NCI-H2171 treated with DMSO at 0.1 percent for 48 hours (cell line): ENCODE measurements around the gene KLHL29.

ENCODE experiments used
- DNase-seq: peaks from one replicate; lab custom pipeline; 2025; lab: John Stamatoyannopoulos, UW

KLHL29 gene

GRCh38 chr2:23550553-23550952, 165.6 kb downstream of the KLHL29 start:
- DNase-seq, result no peak

GRCh38 chr2:23551875-23552274, 166.9 kb downstream of the KLHL29 start:
- no peak for DNase-seq

DNA sequence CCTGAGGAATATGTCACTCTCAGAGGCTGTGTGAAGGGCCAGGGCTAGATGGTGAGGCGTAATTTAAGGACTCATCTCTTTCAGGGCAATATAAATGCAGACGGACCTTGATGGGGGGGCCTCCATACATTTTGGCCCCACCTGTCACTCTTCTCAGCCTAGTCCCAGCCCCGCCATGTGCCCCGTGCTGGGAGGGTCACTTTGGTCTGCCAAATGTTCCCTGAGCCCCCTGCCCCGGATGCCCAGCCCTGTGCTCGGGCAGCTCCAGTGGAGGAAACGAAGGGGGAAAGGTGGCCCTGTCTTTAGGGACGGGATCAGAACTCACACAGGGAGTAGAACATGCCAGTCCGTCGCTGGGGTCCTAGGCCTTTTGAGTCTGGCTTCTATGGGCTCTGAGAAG, 168.6 kb downstream of the KLHL29 start:
- no peak for DNase-seq

DNA sequence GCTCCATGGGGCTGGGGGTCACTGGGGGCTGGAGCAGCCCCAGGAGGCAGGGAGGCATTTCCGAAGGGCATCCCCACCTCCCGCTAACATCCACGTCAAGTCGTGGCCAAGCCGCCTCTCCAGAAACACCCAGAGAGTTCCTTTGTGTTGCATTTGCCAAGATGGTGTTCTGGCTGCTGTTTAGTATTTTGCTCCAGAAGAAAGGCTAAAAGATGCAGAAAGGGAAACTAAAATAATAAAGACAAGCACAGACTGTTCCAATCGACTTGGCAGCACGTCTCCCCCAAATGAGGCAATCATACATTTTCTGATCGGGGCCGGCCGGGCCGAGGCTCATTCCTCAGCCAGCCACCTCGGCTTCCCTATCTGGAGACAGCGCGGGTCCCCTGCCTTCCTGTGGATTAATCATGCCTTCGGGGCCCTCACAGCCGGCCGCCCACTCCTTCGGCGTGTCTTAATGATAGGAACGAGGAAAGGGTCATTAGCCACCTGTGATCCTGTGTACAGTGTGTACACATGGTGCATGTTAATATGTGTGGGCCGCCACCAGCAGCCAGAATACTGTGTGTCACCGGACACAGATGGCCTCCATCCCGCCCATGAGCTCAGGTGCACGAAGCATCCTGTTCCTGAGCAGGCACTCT, 169.2 kb downstream of the KLHL29 start:
- no peak for DNase-seq

- no peak for DNase-seq
Observed at GRCh38 chr2:23555944-23556343, 171.0 kb downstream of the KLHL29 start.

DNA sequence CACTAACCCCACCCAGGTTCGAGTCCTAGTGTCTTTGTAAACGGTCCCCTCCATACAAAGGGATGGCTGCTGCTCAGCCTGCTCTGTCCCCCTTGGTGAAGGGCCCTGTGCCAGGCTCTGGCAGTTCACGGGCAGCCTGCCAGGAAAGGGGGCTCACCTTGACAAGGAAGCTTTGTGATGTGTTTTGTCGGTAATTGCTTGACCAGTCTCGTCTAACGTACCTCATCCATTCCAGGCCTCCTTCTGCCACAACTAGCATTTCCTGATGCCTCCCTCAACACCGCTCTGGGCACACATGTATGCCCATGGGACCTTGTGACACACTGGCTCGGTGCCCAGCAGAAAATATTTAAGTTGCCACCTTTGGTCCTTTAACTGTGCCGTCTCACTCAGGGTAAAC, 171.9 kb downstream of the KLHL29 start:
- peak; percentile 43 for DNase-seq

- no peak for DNase-seq
Observed at GRCh38 chr2:23557455-23557854, 172.5 kb downstream of the KLHL29 start.

DNA sequence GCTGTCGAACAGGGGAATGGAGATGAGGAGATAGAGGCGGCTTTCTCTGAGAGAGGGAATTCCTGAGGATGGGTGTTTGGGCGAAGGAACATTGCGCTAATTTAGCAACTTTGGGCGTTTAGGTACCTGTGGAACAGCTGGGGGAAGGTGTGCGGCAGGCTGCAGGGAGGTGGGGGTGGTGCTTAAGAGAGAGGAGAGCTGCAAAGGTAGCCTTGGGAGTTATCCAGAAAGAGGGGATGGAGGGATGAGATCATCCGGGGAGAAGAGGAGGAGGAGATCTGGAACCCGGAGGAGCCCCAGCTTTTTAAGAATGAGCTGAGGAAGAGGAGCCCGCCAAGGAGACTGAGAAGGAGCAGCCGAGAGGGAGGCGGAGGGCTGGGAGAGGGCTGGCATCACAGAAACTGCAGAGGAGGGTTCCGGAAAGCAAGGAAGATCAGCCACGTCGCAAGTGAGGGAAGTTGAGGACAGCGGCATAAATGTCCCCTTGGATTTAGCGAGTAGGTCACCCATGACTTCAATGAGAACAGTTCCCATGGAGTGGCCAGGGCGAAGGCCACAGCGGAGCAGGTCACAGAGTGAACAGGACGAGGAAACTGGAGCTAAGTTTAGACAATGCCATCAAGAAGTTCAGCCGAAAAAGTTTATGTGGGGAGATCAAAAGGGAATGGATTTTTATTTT, 174.7 kb downstream of the KLHL29 start:
- DNase-seq, result no peak

DNA sequence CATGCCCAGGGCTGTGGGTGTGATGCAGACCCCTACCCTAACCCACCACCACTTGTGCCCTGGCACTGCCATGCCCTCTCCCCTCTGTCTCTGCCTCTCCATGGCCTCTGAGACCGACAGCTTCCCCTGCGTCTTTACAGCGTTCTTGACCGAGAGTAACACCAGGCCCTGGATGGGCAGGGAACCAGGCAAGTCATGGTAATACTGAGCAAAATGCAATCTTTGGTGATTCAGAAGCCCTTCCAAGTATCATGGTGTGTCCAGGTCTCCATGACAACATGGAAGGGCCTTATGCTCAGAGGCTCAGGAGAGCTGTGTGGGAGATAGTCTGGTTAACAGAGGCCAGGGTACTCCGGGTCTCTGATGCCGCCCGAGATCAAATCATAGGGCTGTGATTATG, 176.1 kb downstream of the KLHL29 start:
- no peak for DNase-seq

DNA sequence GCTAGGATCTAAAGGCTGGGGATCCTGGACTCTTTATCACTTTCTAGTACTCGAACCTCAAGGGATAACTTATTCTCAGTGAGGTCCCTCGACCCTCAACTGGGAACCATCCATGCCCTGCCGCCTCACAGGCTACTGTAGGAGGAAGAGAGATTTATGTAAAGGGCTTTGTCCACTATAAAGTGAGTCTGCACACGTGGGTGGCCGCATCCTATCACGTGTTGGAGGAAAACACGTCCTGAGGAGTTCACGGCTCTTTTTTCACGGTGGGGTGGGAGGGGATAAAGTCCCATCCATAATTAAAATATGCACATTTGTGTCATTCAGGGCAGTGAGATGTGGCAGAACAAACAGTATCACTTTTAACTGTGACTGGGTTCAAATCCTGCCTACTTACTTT, 176.6 kb downstream of the KLHL29 start:
- no peak for DNase-seq

GRCh38 chr2:23562143-23562542, 177.2 kb downstream of the KLHL29 start:
- DNase-seq, result no peak

GRCh38 chr2:23563151-23563550, 178.2 kb downstream of the KLHL29 start:
- DNase-seq, result no peak

- peak; percentile 13 for DNase-seq
Observed at GRCh38 chr2:23563673-23564614, 179.0 kb downstream of the KLHL29 start.

- DNase-seq, result no peak
Observed at GRCh38 chr2:23564615-23564960, 179.6 kb downstream of the KLHL29 start.

GRCh38 chr2:23565374-23565773, 180.4 kb downstream of the KLHL29 start:
- no peak for DNase-seq

DNA sequence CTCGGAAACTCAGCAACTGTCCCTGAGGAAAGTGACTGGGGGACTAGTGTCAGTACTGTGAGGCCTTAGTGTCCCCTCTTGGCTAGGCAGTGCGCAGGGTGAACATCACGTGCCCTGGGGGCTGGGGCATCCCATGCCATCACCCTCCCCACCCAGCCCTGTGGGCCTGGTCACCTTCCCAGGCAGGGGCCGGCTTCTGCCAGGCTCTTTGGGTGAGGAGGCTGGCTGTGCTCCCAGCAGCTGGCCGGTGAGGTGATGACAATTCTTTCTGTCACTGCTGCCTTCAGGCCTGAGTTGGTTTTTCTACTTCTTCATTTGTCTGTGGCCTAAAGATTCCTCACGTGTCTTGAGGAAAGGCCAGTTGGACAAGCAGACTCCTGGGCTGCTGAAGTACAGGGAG, 180.8 kb downstream of the KLHL29 start:
- DNase-seq, result no peak

GRCh38 chr2:23566241-23567142, 181.5 kb downstream of the KLHL29 start:
- DNase-seq, result peak; percentile 22

- DNase-seq, result no peak
Observed at GRCh38 chr2:23567161-23567756, 182.3 kb downstream of the KLHL29 start.

DNA sequence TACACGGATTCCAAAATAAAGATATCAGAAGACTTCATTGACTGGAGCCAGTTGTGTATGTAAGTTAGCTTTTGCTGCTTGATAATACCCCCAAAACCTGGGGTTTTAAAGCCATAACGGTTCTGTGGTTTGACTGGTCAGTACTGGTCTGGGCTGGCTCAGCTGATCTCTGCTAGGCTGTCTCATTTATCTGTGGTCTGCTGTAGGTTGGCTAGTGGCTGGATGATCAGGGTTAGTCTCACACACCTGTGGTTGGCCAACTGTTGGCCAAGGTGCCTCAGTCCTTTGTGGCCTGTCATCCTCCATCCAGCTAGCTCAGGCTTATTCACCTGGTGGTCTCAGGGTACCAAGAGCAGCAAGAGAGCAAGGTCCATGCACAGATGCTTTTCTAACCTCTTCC, 183.2 kb downstream of the KLHL29 start:
- no peak for DNase-seq

DNA sequence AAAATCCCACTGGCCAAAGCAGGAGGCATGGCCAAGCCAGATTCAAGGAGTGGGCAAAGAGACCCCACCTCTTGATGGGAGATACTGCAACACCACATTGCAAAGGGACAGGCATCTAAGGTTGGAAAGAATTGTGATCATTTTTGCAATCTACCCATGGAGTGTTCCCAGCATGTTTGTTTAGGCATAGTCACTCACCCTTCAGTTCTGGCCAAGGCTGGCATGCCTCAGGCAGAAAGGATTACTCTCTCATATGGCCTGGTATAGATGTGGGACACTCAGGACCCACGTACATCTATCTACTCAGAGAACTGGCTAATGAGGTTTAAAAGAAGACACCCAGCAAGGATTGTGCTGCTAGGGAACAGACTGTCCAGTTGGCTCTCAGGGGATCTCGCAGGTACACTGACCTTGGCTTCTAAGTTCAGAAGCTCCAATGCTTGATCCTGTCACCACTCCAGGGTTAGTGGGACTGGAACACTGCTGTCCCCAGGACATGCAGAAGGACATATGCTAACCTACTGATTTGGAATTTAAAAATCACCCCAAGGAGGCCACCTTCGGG, 183.7 kb downstream of the KLHL29 start:
- DNase-seq, result no peak

GRCh38 chr2:23569761-23570365, 184.9 kb downstream of the KLHL29 start:
- no peak for DNase-seq
